GM18511 (cell line): Measurements from ENCODE around the gene EEIG1.

Experiments used
- ATAC-seq: cut with Tn5 transposase; IDR thresholded peaks from one replicate; pipeline ENCODE4 v1.9.1; 2021; ENCODE audit warnings: mild to moderate bottlenecking, moderate library complexity; ENCODE audit not compliant: unreplicated experiment

Gene EEIG1

GRCh38 chr9:127942216-127943010, 38.4 kb downstream of the EEIG1 start:
- ATAC-seq: no peak

GRCh38 chr9:127941961-127942215, 38.9 kb downstream of the EEIG1 start:
- ATAC-seq: no peak

GRCh38 chr9:127941062-127941960, 39.5 kb downstream of the EEIG1 start:
- ATAC-seq: no peak

- ATAC-seq: no peak
Measured at GRCh38 chr9:127940593-127940992, 40.2 kb downstream of the EEIG1 start.

GRCh38 chr9:127938298-127938690, 42.5 kb downstream of the EEIG1 start:
- no peak for ATAC-seq

- peak; percentile 89 for ATAC-seq
Measured at GRCh38 chr9:127937388-127938297, 43.1 kb downstream of the EEIG1 start, which contains the start of gene DPM2. Gene DPM2 (minus strand): TSS chr9:127937854. CDS start chr9:127937820, 34 bp downstream.

- no peak for ATAC-seq
Measured at GRCh38 chr9:127937056-127937387, 43.8 kb downstream of the EEIG1 start.

- ATAC-seq: no peak
Measured at GRCh38 chr9:127936347-127936852, 44.4 kb downstream of the EEIG1 start.

GRCh38 chr9:127935765-127936221, 45.0 kb downstream of the EEIG1 start:
- ATAC-seq: no peak

- ATAC-seq: no peak
Measured at GRCh38 chr9:127934986-127935385, 45.8 kb downstream of the EEIG1 start.

- ATAC-seq: no peak
Measured at GRCh38 chr9:127934248-127934647, 46.5 kb downstream of the EEIG1 start.

GRCh38 chr9:127931092-127931881, 49.5 kb downstream of the EEIG1 start:
- ATAC-seq: peak; percentile 47
